HL-60 (cell line): ENCODE results near the gene WIPF2.
A peak's percentile ranks its signal among the peaks of the same experiment; 100 is the strongest.

Experiments used
- DNase-seq, 2 experiments: peaks; one replicate each; pipeline ENCODE4 v3.0.0-alpha.2; 2010 to 2020; ENCODE audit warnings: low read depth in 1 of 2, low spot score in 1 of 2
- H3K27ac ChIP-seq: fragments of 250-450 bp; sonication (Bioruptor Pico); replicated peaks from 2 replicates; pipeline ENCODE4 v1.5.1; 2020; ENCODE audit warnings: mild to moderate bottlenecking, moderate library complexity
- H3K27me3 ChIP-seq: fragments of 250-450 bp; sonication (Bioruptor Pico); 2 replicates; pipeline ENCODE4 v1.5.1; 2021; ENCODE audit warnings: mild to moderate bottlenecking, moderate library complexity; ENCODE audit not compliant: insufficient read depth, poor library complexity, severe bottlenecking
- H3K4me3 ChIP-seq: replicated peaks from 2 replicates; pipeline ENCODE4 v1.5.1; 2011; ENCODE audit warnings: mild to moderate bottlenecking, control low read depth, low read length; ENCODE audit not compliant: insufficient read depth
- CTCF ChIP-seq: IDR thresholded peaks from one replicate; pipeline ENCODE4 v1.5.1; 2011; ENCODE audit warnings: low read length, control low read depth, inconsistent platforms; ENCODE audit not compliant: insufficient read depth
- GABPA ChIP-seq: IDR thresholded peaks from 2 replicates; pipeline ENCODE4 v1.6.1; 2012; ENCODE audit warnings: low read depth
- POLR2AphosphoS5 ChIP-seq: IDR thresholded peaks from 2 replicates; pipeline ENCODE4 v1.6.1; 2012; ENCODE audit warnings: low read depth
- REST ChIP-seq: IDR thresholded peaks from 2 replicates; pipeline ENCODE4 v1.6.1; 2012; ENCODE audit warnings: low read depth; ENCODE audit not compliant: insufficient replicate concordance
- SPI1 ChIP-seq: IDR thresholded peaks from 2 replicates; pipeline ENCODE4 v1.6.1; 2012; ENCODE audit warnings: low read depth, mild to moderate bottlenecking, borderline replicate concordance

Gene WIPF2

GRCh38 chr17:40178021-40178601 is 41.0 kb upstream of the WIPF2 start:
- no peak for DNase-seq
- H3K27ac ChIP-seq = no peak overlapping the region
- TF ChIP-seq GABPA (no peak), REST (peak; percentile 24), SPI1 (no peak)
- H3K4me3 ChIP-seq = no peak overlapping the region
- H3K27me3 ChIP-seq = no peaks in the 10 kb centered on the region

DNA sequence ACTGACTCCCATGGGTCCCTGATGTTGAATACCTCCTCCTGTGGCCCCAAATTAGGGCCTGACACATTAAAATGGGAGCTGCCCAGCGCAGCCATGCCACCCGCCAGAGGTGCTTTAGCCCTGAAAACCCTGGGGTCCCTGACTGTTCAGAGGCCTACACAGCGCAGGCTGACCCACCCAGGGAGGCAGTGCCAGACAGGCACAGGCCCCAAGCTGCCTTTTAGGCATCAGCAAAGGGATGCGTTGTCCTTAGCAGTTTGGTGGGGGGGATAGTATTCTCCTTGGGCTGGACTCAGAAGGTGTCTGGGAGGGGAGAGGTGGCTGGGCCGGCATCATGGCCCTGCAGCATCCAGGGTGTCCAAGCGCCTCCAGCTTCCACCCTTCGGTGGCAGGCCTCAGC is 40.4 kb upstream of the WIPF2 start:
- no peaks in the 10 kb centered on the region for H3K27me3 ChIP-seq
- H3K27ac ChIP-seq = no peak overlapping the region
- TF ChIP-seq CTCF (no peak), GABPA (no peak), REST (no peak), SPI1 (no peak), POLR2AphosphoS5 (no peak)
- no peak overlapping the region for H3K4me3 ChIP-seq
- DNase-seq = no peak

DNA sequence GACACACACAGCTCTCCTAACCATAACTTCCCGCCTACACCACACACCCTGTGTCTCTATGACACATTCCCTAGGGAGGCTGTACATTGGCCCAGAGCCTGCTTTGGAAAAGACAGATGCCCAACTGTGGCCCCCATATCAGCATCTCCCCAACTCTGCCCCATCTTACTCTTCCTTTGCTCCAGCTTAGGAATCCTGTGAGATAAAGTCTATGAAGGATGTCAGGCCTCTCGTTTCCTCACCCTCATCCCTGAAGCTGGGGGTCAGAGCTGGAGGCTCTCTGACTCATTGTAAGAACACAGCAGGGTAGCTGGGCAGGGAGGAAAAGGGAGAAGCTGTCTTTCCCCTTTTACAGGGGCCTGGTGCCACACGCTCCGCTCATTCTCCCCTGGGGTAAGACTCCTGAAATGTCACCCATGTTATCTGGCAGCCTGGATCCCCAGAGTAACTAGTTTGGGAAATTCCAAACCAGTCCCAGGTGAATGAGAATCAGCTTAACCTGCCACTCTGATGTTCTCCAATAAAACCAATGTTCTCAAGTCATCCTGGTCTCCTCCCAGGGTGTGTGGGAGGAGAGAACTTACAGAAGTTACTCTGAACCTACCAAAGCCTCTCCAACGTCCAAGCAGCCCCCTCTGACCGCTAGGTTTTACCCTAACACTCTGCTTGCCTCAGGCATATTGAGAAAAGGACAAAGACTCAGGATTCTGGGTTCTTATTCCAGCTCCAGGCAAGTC is 39.0 kb upstream of the WIPF2 start:
- Histone ChIP-seq H3K27ac (no peak overlapping the region), H3K4me3 (no peak overlapping the region), H3K27me3 (no peaks in the 10 kb centered on the region)
- no peak for TF ChIP-seq REST
- TF ChIP-seq POLR2AphosphoS5 = no peak
- no peak for TF ChIP-seq CTCF
- no peak for TF ChIP-seq GABPA
- TF ChIP-seq SPI1 = no peak
- no peak for DNase-seq
